GM08714 (cell line): ENCODE results near the gene DIP2B.

ENCODE experiments used
- H3K4me3 ChIP-seq: fragments of 200-500 bp; sonication (Bioruptor generic); 2 replicates; pipeline ENCODE4 v1.5.1; 2014; ENCODE audit warnings: mild to moderate bottlenecking, low read length, inconsistent platforms
- ZNF274 ChIP-seq: IDR thresholded peaks from 2 replicates; pipeline ENCODE4 v1.6.1; 2012; ENCODE audit warnings: mild to moderate bottlenecking, low read depth, low read length

DIP2B gene

DNA sequence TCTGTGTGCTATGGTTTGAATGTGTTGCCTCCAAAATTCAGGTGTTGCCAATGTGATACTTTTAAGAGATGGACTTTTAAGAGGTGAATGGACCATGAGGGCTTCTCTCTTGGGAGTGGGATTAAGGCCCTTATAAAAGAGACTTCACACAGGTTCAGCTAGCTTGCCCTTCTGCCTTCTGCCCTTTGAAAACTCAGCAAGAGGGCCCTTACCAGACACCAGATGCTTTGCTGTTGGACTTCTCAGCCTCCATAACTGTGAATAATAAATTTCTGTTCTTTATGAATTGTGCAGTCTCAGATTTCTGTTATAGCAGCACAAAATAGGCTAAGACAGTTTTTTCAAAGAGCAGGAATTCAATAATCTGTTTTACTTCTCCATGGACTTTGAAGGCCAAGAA lies 86.1 kb downstream of the DIP2B start:
- no peak for TF ChIP-seq ZNF274
- H3K4me3 ChIP-seq = no peak overlapping the region

DNA sequence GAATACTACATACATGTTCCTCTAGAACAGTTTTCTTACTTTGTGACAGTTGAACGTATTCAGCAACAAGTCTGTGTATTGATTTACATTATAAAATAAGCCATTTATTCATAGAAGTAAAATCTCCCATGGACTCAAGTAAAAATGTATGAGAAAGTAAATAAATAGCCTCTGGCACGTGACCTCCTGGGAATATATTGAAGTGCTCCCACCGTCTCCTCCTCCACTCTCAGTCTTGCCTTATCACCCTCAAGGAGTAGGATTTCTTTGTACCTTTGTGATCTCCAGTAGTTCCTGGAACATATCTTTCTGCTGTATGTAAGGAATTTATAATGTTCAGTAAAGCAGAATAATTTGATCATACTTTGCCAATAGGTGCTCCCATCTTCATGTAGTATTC lies 90.9 kb downstream of the DIP2B start:
- TF ChIP-seq ZNF274 = no peak
- H3K4me3 ChIP-seq = no peak overlapping the region

GRCh38 chr12:50597200-50598195 lies 92.7 kb downstream of the DIP2B start:
- TF ChIP-seq ZNF274 = no peak
- peak overlapping the region; percentile 45 for H3K4me3 ChIP-seq

- TF ChIP-seq ZNF274 = no peak
Measured at GRCh38 chr12:50598321-50598862, 93.6 kb downstream of the DIP2B start.

DNA sequence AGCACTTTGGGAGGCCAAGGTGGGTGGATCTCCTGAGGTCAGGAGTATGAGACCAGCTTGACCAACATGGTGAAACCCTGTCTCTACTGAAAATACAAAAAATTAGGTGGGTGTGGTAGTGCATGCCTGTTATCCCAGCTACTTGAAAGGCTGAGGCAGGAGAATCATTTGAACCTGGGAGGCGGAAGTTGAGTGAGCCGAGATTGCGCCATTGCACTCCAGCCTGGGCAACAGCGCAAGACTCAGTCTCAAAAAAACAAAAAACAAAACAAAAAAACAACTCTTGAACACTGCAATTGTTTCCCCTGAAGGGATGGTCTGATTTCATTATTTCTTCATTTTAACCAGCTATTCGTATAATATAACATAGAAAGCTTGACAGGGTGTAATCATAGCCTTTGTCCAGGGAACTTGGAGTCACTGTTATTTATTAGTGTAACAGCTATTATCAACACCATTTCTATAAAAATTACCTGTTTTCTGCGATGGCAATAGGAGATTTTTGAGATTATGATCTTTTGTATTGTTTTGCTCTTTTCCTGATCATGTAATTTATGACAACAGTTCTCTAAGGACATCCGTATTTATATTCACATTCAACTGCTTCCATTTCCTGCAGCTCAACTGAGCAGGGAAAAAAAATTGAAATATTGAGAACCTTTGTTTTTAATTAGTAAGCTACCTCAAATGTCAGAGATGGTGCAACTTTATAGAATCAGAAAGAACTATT lies 94.7 kb downstream of the DIP2B start:
- H3K4me3 ChIP-seq = no peak overlapping the region
- TF ChIP-seq ZNF274 = no peak

More at GRCh38 chr12:50598321-50598862, 93.6 kb downstream of the DIP2B start:
- no peak overlapping the region for H3K4me3 ChIP-seq

DNA sequence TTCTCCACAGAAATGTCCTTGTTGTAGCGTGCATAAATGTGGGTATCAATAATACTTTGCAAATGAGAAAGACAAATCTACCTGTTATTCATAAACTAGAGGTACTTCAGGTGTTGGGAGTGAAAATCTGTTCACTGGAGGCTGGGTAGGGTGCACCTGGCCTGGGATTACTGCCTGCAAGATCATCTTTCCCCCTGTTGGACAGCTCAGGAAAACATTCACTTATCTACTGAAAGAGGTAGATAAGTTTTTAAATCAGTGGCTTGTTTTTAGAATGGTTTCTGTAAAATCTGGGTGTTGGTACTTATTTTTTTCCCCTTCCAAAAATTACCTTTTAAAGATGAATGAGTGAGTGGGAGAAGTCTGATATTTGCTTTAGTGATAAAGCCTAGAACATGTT lies 95.6 kb downstream of the DIP2B start:
- no peak for TF ChIP-seq ZNF274
- no peak overlapping the region for H3K4me3 ChIP-seq

- no peak overlapping the region for H3K4me3 ChIP-seq
- no peak for TF ChIP-seq ZNF274
Measured at GRCh38 chr12:50603817-50604639, 99.2 kb downstream of the DIP2B start.

GRCh38 chr12:50604640-50604920 lies 99.8 kb downstream of the DIP2B start:
- TF ChIP-seq ZNF274 = no peak
- no peak overlapping the region for H3K4me3 ChIP-seq

GRCh38 chr12:50606675-50607375 lies 102.0 kb downstream of the DIP2B start:
- TF ChIP-seq ZNF274 = no peak

DNA sequence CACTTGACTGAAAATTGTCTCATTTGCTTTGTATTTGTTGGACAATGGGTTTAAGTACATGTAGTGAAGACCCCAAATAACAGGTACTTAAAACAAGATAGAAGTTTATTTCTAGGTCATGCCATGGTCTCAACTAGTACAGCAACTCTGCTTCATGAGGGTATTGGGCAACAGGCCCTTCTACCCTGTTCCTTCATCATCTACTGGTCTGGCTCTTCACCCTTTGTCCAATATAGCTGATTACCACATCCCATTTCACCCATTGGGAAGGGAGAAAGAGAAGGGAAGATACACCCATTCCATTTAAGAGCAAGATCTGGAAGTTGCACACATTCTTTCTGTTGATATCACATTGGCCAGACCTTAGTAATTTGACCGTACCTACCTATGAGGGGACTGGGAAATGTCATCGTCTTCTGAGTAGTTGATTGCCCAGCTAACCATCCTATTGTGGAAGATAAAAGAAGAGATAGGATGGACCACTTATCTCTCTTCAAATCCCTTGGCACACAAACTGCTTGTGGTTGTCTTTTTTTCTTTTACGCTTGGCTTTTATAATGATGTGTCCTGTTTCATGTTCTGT lies 104.6 kb downstream of the DIP2B start:
- no peak for TF ChIP-seq ZNF274
- H3K4me3 ChIP-seq = no peak overlapping the region

More at GRCh38 chr12:50606675-50607375, 102.0 kb downstream of the DIP2B start:
- no peak overlapping the region for H3K4me3 ChIP-seq

- no peak overlapping the region for H3K4me3 ChIP-seq
- no peak for TF ChIP-seq ZNF274
Measured at GRCh38 chr12:50610171-50610570, 105.4 kb downstream of the DIP2B start.

DNA sequence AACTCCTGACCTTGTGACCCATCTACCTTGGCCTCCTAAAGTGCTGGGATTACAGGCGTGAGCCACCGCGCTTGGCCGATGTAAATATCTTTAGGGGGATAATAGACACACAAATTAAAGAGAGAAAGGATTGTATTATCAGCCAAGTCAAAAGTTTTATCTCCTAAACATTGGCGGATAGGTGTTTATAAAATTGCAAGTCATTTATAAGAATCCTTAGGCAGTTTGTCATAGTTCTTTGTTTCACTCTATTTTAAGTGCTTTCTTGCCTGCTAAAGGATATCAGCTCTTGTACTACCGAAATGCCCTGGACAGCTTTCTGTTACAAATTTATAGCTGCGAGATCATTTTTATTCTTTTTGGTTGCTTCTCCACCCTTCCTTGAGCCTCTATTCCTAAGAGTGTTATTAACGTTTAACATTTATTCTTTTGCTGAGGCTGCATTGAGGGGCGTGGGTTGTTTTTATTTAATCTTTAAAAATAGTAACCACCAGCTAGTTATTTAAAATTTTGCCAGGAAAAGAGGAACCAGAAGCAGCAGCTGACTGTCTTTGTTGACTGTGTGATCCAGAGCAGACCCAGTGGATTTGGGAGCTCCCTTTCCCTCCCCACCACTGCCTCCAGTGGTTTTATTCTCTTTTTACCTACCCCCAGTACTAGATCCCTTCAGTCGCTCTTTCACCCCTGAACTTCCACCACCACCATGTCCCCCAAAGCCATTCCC lies 106.4 kb downstream of the DIP2B start:
- no peak overlapping the region for H3K4me3 ChIP-seq
- TF ChIP-seq ZNF274 = no peak
